ENCODE measurements around the gene IL20.

IL20 gene

DNA sequence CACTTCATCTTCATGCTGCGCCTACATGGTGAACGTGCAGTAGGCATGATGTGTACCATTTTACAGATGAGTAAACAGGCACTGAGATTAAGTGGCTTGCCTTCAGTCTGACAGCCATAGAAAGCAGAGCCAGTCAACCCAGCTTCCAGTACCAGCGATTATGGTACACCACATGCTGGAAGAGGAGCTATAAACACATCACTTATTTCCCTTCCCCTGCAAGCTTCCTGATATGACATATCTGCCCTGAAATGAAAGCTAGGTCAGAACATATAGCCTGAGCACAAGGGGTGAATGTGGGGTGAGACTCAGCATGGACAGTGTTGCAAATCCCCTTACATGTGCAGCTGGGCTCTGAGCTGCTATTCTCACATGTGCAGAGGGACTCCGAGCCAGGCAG, 33.8 kb upstream of the IL20 start:
- 89 to 90% methylated on average over 4 of the region's 4 CpGs for WGBS, 2 experiments
- no peaks in the 10 kb centered on the region for H3K9me3 ChIP-seq (ENCODE audit: control insufficient read depth, low read length)
- H3K27me3 ChIP-seq (ENCODE audit: control insufficient read depth, insufficient read depth, low read length, poor library complexity, severe bottlenecking) = no peaks in the 10 kb centered on the region
- H3K27ac ChIP-seq (ENCODE audit: insufficient read depth, low read depth, low read length, poor library complexity, severe bottlenecking) = no peak overlapping the region
- no peaks in the 10 kb centered on the region for H3K4me1 ChIP-seq (ENCODE audit: control insufficient read depth, insufficient read depth, low read length)
- H3K36me3 ChIP-seq (ENCODE audit: control insufficient read depth, insufficient read depth, low read length) = no peaks in the 10 kb centered on the region
- no peak overlapping the region for H3K4me3 ChIP-seq (ENCODE audit: insufficient read depth, low read depth, low read length)

DNA sequence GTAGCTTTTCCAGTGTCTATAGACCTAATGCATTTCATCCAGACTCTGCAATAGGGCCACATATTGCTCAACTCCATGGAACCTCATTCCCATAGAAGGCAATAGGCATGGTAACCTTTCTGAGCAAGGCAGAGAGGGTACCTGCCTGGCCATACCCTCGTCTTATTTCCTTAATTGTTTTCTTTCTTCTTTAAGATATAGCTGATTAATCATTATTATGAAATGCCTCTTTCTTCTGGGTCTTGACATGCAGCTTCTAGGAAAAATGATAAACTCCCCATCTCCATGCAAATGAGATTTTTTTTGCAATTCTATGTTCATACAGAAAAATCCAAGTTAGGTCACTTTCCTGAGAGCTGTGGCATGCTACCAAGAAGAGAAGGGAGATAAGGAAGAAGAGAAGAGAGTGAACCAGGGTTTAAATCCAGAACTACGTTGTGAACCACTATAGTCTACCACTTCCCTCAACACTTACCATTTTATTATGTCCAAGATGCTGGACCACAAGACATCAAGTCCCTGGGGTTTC, 33.0 kb upstream of the IL20 start:
- Histone ChIP-seq H3K27ac (ENCODE audit: insufficient read depth, low read depth, low read length, poor library complexity, severe bottlenecking) (no peak overlapping the region), H3K9me3 (ENCODE audit: control insufficient read depth, low read length) (no peaks in the 10 kb centered on the region), H3K36me3 (ENCODE audit: control insufficient read depth, insufficient read depth, low read length) (no peaks in the 10 kb centered on the region), H3K27me3 (ENCODE audit: control insufficient read depth, insufficient read depth, low read length, poor library complexity, severe bottlenecking) (no peaks in the 10 kb centered on the region), H3K4me1 (ENCODE audit: control insufficient read depth, insufficient read depth, low read length) (no peaks in the 10 kb centered on the region), H3K4me3 (ENCODE audit: insufficient read depth, low read depth, low read length) (no peak overlapping the region)
- 89 to 94% methylated on average over 1 to 2 of the region's 2 CpGs for WGBS, 2 experiments

DNA sequence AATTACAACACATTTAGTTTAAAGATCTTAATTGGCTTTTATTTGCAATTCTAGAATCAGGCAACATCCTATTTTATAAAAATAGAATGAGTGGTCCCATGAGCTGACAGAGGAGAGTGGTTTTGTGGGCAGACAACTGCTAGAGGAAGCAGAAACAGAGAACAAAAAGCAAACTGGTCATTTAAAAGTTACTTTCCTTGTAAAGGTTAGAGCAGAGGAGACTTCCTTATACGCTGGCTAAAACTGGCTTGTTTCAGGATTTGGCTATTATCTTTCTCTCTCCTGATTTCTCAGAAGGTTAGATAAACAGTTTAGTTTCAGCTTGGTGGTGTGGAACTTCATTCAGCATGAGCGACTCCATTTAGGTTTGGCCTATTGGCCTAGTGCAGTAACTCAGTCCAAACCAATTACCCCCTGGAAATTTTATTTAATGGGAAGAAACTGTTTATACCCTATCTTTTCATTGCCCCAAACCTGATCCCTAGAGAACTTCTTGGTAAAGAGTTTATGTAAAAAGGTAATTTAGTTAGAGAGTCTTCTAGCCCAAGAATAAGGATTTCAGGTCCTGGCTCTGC, 32.2 kb upstream of the IL20 start:
- WGBS, 2 experiments = 91 to 95% methylated on average over 1 to 2 of the region's 2 CpGs
- no peaks in the 10 kb centered on the region for H3K36me3 ChIP-seq (ENCODE audit: control insufficient read depth, insufficient read depth, low read length)

DNA sequence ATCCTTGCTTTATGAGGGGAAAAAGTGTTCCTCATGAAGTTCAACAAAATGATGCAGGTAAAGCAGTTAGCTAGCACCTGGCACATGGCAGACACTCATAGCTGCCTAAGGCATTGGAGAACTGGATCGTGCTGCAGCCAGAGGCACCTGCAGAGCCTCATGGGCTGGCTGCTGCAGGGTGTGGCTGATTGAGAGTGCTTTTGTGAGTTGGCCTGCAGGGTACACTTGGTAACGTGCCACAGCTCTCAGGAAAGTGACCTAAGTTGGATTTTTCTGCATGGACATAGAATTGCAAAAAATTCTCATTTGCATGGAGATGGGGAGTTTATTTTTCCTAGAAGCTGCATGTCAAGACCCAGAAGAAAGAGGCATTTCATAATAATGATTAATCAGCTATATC, 31.6 kb upstream of the IL20 start:
- Histone ChIP-seq H3K4me3 (ENCODE audit: insufficient read depth, low read depth, low read length) (no peak overlapping the region), H3K36me3 (ENCODE audit: control insufficient read depth, insufficient read depth, low read length) (no peaks in the 10 kb centered on the region)
- WGBS, 2 experiments = 72 to 74% methylated on average over 2 of the region's 2 CpGs

More for the DNA sequence above, 32.2 kb upstream of the IL20 start:
- H3K4me1 ChIP-seq (ENCODE audit: control insufficient read depth, insufficient read depth, low read length) = no peaks in the 10 kb centered on the region
- no peak overlapping the region for H3K27ac ChIP-seq (ENCODE audit: insufficient read depth, low read depth, low read length, poor library complexity, severe bottlenecking)
- no peaks in the 10 kb centered on the region for H3K9me3 ChIP-seq (ENCODE audit: control insufficient read depth, low read length)
- no peak overlapping the region for H3K4me3 ChIP-seq (ENCODE audit: insufficient read depth, low read depth, low read length)
- H3K27me3 ChIP-seq (ENCODE audit: control insufficient read depth, insufficient read depth, low read length, poor library complexity, severe bottlenecking) = no peaks in the 10 kb centered on the region

DNA sequence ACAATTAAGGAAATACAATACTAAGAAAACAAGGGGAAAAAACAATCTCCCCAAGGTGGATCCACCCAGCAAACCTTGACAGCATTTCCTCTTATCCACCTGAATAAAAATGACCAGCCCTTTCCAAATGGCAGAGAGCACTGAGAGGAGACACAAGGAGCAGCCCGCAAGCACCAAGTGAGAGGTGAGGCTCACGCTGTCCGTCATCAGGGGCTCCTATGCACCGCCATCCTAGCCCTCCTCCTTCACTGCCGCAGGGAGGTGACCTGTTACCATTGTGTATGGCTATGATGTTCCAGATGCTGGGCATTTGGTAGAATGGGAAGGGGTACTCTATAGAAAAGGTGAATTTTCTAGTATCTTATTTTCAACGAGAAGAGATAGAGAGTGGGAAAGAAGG, 31.2 kb upstream of the IL20 start:
- Histone ChIP-seq H3K36me3 (ENCODE audit: control insufficient read depth, insufficient read depth, low read length) (no peaks in the 10 kb centered on the region), H3K27ac (ENCODE audit: insufficient read depth, low read depth, low read length, poor library complexity, severe bottlenecking) (no peak overlapping the region), H3K9me3 (ENCODE audit: control insufficient read depth, low read length) (no peaks in the 10 kb centered on the region), H3K4me3 (ENCODE audit: insufficient read depth, low read depth, low read length) (no peak overlapping the region), H3K4me1 (ENCODE audit: control insufficient read depth, insufficient read depth, low read length) (no peaks in the 10 kb centered on the region), H3K27me3 (ENCODE audit: control insufficient read depth, insufficient read depth, low read length, poor library complexity, severe bottlenecking) (no peaks in the 10 kb centered on the region)
- whole genome bisulfite sequencing, 2 experiments = 85 to 94% methylated on average over 6 of the region's 6 CpGs

More for the DNA sequence above, 31.6 kb upstream of the IL20 start:
- Histone ChIP-seq H3K9me3 (ENCODE audit: control insufficient read depth, low read length) (no peaks in the 10 kb centered on the region), H3K4me1 (ENCODE audit: control insufficient read depth, insufficient read depth, low read length) (no peaks in the 10 kb centered on the region), H3K27ac (ENCODE audit: insufficient read depth, low read depth, low read length, poor library complexity, severe bottlenecking) (no peak overlapping the region), H3K27me3 (ENCODE audit: control insufficient read depth, insufficient read depth, low read length, poor library complexity, severe bottlenecking) (no peaks in the 10 kb centered on the region)

DNA sequence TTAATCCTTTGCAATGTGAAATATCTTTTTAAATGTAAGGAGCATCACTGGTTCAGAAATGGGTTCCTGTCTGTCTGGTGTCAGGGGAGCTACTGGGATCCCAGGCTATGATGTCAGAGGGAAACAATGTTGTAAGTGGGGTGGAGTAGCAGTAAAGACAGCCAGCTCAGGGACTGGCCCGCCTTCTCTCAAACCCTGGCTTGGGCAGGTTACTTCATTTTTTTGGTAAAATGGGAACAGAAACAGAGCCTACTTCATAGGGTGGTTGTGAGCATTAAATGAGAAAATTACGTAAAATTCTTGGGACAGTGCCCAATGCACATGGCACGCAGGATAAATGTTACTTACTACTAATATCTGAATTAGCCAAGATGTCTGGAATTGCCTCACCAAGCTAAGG, 30.7 kb upstream of the IL20 start:
- no peak overlapping the region for H3K27ac ChIP-seq (ENCODE audit: insufficient read depth, low read depth, low read length, poor library complexity, severe bottlenecking)
- no peaks in the 10 kb centered on the region for H3K9me3 ChIP-seq (ENCODE audit: control insufficient read depth, low read length)
- WGBS, 2 experiments = 92 to 96% methylated on average over 3 of the region's 3 CpGs
- H3K27me3 ChIP-seq (ENCODE audit: control insufficient read depth, insufficient read depth, low read length, poor library complexity, severe bottlenecking) = no peaks in the 10 kb centered on the region
- H3K4me1 ChIP-seq (ENCODE audit: control insufficient read depth, insufficient read depth, low read length) = no peaks in the 10 kb centered on the region
- no peak overlapping the region for H3K4me3 ChIP-seq (ENCODE audit: insufficient read depth, low read depth, low read length)
- H3K36me3 ChIP-seq (ENCODE audit: control insufficient read depth, insufficient read depth, low read length) = no peaks in the 10 kb centered on the region

DNA sequence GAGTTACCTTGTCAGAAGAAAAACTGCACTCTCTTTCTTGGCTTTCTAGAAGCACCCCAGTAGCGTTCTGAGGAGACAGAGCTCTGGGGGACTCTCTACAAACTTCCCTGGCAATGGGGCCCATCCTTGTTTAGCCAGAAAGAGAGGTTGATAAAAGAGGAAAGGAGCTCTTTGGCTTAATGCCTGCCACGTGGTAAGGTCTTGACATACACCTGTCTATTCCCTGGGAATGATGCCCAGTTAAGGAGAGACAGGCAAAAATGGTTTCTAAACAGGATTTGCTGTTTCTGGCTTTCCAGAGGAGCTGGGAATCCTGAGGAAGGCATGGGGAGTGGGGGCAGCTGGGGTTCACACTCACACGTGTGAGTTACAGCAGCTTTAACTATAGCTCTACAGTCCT, 30.2 kb upstream of the IL20 start:
- 77 to 80% methylated on average over 3 of the region's 3 CpGs for WGBS, 2 experiments
- Histone ChIP-seq H3K4me3 (ENCODE audit: insufficient read depth, low read depth, low read length) (no peak overlapping the region), H3K9me3 (ENCODE audit: control insufficient read depth, low read length) (no peaks in the 10 kb centered on the region), H3K27me3 (ENCODE audit: control insufficient read depth, insufficient read depth, low read length, poor library complexity, severe bottlenecking) (no peaks in the 10 kb centered on the region), H3K4me1 (ENCODE audit: control insufficient read depth, insufficient read depth, low read length) (no peaks in the 10 kb centered on the region), H3K36me3 (ENCODE audit: control insufficient read depth, insufficient read depth, low read length) (no peaks in the 10 kb centered on the region), H3K27ac (ENCODE audit: insufficient read depth, low read depth, low read length, poor library complexity, severe bottlenecking) (no peak overlapping the region)

DNA sequence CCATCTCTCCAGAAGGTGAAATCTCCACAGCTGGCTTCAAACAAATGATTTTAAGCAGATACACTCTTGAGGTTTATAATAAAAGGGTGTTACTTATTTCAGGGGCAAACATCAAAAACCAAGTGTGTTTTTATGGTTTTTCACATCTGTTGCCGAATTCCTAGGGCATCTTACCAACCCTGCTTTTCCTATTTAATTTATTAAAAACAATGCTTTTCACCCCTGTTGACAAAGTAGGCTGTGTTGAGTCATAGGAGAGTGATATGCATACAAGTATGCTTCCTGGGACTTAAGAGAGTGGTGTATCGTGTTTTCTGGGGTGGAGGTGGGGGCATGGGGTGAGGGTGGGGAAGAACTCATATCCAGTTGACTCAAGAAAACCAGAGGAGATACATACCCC, 29.3 kb upstream of the IL20 start:
- H3K36me3 ChIP-seq (ENCODE audit: control insufficient read depth, insufficient read depth, low read length) = no peaks in the 10 kb centered on the region
- H3K4me3 ChIP-seq (ENCODE audit: insufficient read depth, low read depth, low read length) = no peak overlapping the region
- H3K4me1 ChIP-seq (ENCODE audit: control insufficient read depth, insufficient read depth, low read length) = no peaks in the 10 kb centered on the region
- H3K27ac ChIP-seq (ENCODE audit: insufficient read depth, low read depth, low read length, poor library complexity, severe bottlenecking) = no peak overlapping the region
- no peaks in the 10 kb centered on the region for H3K9me3 ChIP-seq (ENCODE audit: control insufficient read depth, low read length)
- 92 to 100% methylated on average over 1 to 2 of the region's 2 CpGs for WGBS, 2 experiments
- H3K27me3 ChIP-seq (ENCODE audit: control insufficient read depth, insufficient read depth, low read length, poor library complexity, severe bottlenecking) = no peaks in the 10 kb centered on the region

DNA sequence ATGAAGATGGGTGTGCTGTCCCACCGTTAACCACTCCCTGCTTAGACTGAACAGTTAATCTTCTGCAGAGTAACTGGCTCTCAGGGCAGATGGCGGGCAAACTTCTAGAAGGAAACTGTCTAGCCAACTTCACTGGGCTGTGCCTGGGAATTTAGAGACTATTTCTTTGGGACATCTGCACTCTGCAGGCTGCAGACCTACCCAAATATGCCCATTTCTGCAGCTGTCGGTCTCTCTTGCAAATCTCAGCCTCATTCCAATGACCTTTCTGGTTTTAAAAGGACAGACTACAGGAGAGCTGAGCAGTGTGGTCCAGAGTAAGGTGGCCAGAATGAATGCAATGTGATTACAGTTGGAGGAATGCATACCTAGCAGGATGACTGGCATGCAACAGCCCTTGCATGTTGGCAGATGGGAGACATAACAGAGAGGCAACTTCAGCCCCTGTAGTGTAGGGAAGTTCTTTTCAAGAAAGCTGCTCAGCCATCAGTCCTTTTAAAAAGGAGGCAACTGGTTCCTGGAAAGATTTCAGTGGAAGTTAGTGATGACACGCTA, 26.3 kb upstream of the IL20 start:
- Histone ChIP-seq H3K9me3 (ENCODE audit: control insufficient read depth, low read length) (no peaks in the 10 kb centered on the region), H3K4me3 (ENCODE audit: insufficient read depth, low read depth, low read length) (no peak overlapping the region), H3K36me3 (ENCODE audit: control insufficient read depth, insufficient read depth, low read length) (no peaks in the 10 kb centered on the region), H3K27ac (ENCODE audit: insufficient read depth, low read depth, low read length, poor library complexity, severe bottlenecking) (no peak overlapping the region), H3K4me1 (ENCODE audit: control insufficient read depth, insufficient read depth, low read length) (no peaks in the 10 kb centered on the region), H3K27me3 (ENCODE audit: control insufficient read depth, insufficient read depth, low read length, poor library complexity, severe bottlenecking) (no peaks in the 10 kb centered on the region)
- 92% methylated on average over 4 of the region's 4 CpGs for WGBS, 2 experiments

DNA sequence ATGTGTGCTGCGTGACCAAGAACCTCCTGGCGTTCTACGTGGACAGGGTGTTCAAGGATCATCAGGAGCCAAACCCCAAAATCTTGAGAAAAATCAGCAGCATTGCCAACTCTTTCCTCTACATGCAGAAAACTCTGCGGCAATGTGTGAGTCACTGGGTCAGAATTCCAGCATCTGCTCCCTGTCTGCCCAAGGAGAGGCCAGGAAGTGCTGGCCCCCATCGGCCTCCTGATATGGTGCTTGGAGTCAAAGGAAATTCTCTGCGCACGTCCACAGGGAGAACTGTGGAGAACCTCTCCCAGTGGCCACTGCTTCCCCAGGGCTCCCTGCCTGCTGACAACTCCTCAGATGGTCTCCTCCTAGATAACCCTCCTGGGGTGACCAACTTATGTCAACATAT, 25.6 kb upstream of the IL20 start:
- H3K27me3 ChIP-seq (ENCODE audit: control insufficient read depth, insufficient read depth, low read length, poor library complexity, severe bottlenecking) = no peaks in the 10 kb centered on the region
- H3K4me3 ChIP-seq (ENCODE audit: insufficient read depth, low read depth, low read length) = no peak overlapping the region
- no peaks in the 10 kb centered on the region for H3K36me3 ChIP-seq (ENCODE audit: control insufficient read depth, insufficient read depth, low read length)
- H3K27ac ChIP-seq (ENCODE audit: insufficient read depth, low read depth, low read length, poor library complexity, severe bottlenecking) = no peak overlapping the region
- H3K9me3 ChIP-seq (ENCODE audit: control insufficient read depth, low read length) = no peaks in the 10 kb centered on the region
- WGBS, 2 experiments = 92 to 94% methylated on average over 7 of the region's 7 CpGs
- H3K4me1 ChIP-seq (ENCODE audit: control insufficient read depth, insufficient read depth, low read length) = no peaks in the 10 kb centered on the region

Measured in ectodermal cell (in vitro differentiated cells).